Nephron (organoid): ENCODE results near the gene RXRG.

Experiments used
- H3K27ac Mint-ChIP-seq, 3 experiments: 2 replicates each; pipeline ENCODE4 v1.8.0; 2020; ENCODE audit warnings: mixed read lengths in 3 of 3, mild to moderate bottlenecking in 2 of 3, moderate library complexity in 1 of 3
- H3K27me3 Mint-ChIP-seq: 2 replicates; pipeline ENCODE4 v1.8.0; 2021; ENCODE audit warnings: low read depth, mild to moderate bottlenecking, moderate library complexity, mixed read lengths
- H3K36me3 Mint-ChIP-seq: 2 replicates; pipeline ENCODE4 v1.8.0; 2020; ENCODE audit warnings: low read depth, mixed read lengths
- H3K4me1 Mint-ChIP-seq: 2 replicates; pipeline ENCODE4 v1.8.0; 2020; ENCODE audit warnings: mixed read lengths
- H3K4me3 Mint-ChIP-seq, 3 experiments: 2 replicates each; pipeline ENCODE4 v1.8.0; 2020; ENCODE audit warnings: mild to moderate bottlenecking in 3 of 3, mixed read lengths in 3 of 3, moderate library complexity in 2 of 3
- H3K9me3 Mint-ChIP-seq: 2 replicates; pipeline ENCODE4 v1.8.0; 2020; ENCODE audit warnings: mixed read lengths
- CTCF ChIP-seq, 3 experiments: fragments of 200-600 bp; sonication (generic); IDR thresholded peaks; one replicate each; pipeline ENCODE4 v1.5.0; 2021; ENCODE audit warnings: antibody characterized with exemption in 3 of 3; ENCODE audit not compliant: unreplicated experiment in 3 of 3

Gene RXRG

DNA sequence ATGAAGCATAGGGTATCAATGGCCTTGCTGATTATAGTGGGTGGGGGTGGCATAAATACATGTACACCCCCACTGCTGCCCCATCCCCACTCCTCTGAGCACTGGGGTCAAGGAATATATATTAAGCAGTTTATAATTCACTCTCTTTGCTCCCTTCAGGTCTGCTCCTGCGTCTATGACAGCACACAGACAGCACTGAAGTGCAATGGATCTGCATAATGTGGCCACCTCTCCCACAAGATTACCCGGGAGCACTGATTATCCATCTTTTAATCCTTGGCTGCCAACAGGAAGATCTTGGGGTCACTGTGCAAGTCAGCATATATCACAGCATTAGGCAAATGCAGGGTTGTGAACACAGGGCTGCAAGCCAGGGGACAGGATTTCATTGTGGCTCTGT is 19.3 kb downstream of the RXRG start:
- no peaks in the 10 kb centered on the region for H3K36me3 Mint-ChIP-seq
- H3K9me3 Mint-ChIP-seq = no peaks in the 10 kb centered on the region
- H3K27me3 Mint-ChIP-seq = no peaks in the 10 kb centered on the region
- no peak overlapping the region for H3K27ac Mint-ChIP-seq
- H3K4me3 Mint-ChIP-seq = no peak overlapping the region
- TF ChIP-seq CTCF (IDR thresholded peaks at IDR 0.05; ENCODE audit: unreplicated experiment in 3 of 3) = no peak
- H3K4me1 Mint-ChIP-seq = peaks cover 21% of the 10 kb centered on the region

GRCh38 chr1:165424454-165425216 is 20.3 kb downstream of the RXRG start:
- no peak for TF ChIP-seq CTCF (IDR thresholded peaks at IDR 0.05; ENCODE audit: unreplicated experiment in 3 of 3)
- H3K27ac Mint-ChIP-seq = peak overlapping the region in 1 of 3 experiments; percentile 6
- H3K4me1 Mint-ChIP-seq = peaks cover 21% of the 10 kb centered on the region
- H3K27me3 Mint-ChIP-seq = no peaks in the 10 kb centered on the region
- H3K36me3 Mint-ChIP-seq = no peaks in the 10 kb centered on the region
- H3K4me3 Mint-ChIP-seq = no peak overlapping the region
- H3K9me3 Mint-ChIP-seq = no peaks in the 10 kb centered on the region

GRCh38 chr1:165423136-165423535 is 21.8 kb downstream of the RXRG start:
- Mint-ChIP-seq H3K9me3 (no peaks in the 10 kb centered on the region), H3K27me3 (no peaks in the 10 kb centered on the region), H3K4me1 (peaks cover 21% of the 10 kb centered on the region), H3K27ac (no peak overlapping the region), H3K36me3 (no peaks in the 10 kb centered on the region), H3K4me3 (no peak overlapping the region)
- no peak for TF ChIP-seq CTCF (IDR thresholded peaks at IDR 0.05; ENCODE audit: unreplicated experiment in 3 of 3)

- H3K27ac Mint-ChIP-seq = no peak overlapping the region
- no peaks in the 10 kb centered on the region for H3K36me3 Mint-ChIP-seq
- H3K9me3 Mint-ChIP-seq = no peaks in the 10 kb centered on the region
- no peak for TF ChIP-seq CTCF (IDR thresholded peaks at IDR 0.05; ENCODE audit: unreplicated experiment in 3 of 3)
- H3K4me3 Mint-ChIP-seq = no peak overlapping the region
- H3K4me1 Mint-ChIP-seq = peaks cover 15% of the 10 kb centered on the region
- H3K27me3 Mint-ChIP-seq = no peaks in the 10 kb centered on the region
Observed at GRCh38 chr1:165420655-165421054, 24.3 kb downstream of the RXRG start.

DNA sequence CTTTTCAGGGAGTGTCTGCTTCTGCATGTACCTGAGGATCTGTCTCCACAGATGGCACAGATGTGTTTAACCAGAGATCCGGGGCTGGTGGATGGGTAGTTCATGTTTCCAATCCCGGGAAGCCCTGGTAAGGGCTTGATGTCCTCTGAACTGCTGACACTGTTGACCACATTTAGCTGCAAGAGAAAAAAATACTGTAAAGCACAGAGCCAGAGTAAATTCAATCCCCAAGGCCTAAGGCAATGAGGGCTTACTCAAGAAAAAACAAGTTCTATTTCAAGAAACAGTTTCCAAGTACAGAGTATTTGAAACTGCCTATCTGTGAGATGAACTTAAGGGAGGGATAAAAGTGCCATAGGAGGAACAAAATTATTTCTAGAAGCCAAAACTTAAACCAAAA is 25.1 kb downstream of the RXRG start:
- H3K4me3 Mint-ChIP-seq = no peak overlapping the region
- peaks cover 7% of the 10 kb centered on the region for H3K4me1 Mint-ChIP-seq
- H3K27ac Mint-ChIP-seq = no peak overlapping the region
- no peak for TF ChIP-seq CTCF (IDR thresholded peaks at IDR 0.05; ENCODE audit: unreplicated experiment in 3 of 3)
- H3K36me3 Mint-ChIP-seq = no peaks in the 10 kb centered on the region
- no peaks in the 10 kb centered on the region for H3K27me3 Mint-ChIP-seq
- no peaks in the 10 kb centered on the region for H3K9me3 Mint-ChIP-seq

DNA sequence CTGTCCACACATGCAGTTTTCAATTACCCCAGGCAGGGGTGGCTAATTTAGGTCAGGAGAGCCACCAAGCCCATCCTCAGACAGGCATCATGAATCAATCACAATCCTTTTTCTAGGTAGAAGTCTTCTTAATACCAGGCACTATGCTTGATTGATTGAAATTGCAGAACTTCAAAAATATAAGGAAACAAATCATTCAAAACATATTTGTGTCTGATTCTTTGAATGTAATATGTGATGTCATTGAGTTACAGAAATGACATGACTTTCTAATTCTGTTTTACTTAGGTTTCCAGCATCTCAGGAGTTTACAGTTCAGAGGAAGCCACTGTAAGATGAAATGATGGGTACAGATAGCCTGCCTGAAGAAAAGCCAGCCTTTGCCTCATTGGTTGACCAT is 26.7 kb downstream of the RXRG start:
- H3K36me3 Mint-ChIP-seq = no peaks in the 10 kb centered on the region
- H3K27ac Mint-ChIP-seq = no peak overlapping the region
- H3K4me3 Mint-ChIP-seq = no peak overlapping the region
- H3K27me3 Mint-ChIP-seq = no peaks in the 10 kb centered on the region
- H3K4me1 Mint-ChIP-seq = no peaks in the 10 kb centered on the region
- H3K9me3 Mint-ChIP-seq = no peaks in the 10 kb centered on the region
- no peak for TF ChIP-seq CTCF (IDR thresholded peaks at IDR 0.05; ENCODE audit: unreplicated experiment in 3 of 3)
